ENCODE data around the gene PIM1.

The PIM1 gene

DNA sequence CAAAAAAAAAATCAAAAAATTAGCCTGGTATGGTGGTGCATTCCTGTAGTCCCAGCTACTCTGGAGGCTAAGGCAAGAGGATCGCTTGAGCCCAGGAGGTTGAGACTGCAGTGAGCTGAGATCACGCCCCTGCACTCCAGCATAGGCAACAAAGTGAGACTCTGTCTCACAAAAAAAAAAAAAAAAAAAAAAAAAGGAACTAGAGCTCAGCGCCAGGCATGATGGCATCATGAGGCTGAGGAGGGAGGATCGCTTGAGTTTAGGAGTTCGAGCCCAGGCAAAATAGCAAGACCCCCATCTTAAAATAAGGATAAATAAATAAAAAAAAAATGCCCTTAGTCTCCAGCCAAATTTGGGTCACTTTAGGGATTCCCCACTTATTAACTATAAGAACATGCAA is 40.4 kb upstream of the PIM1 start:
- Histone ChIP-seq H3K27ac (no peak overlapping the region), H3K9ac (no peak overlapping the region)

GRCh38 chr6:37130704-37131103 is 39.2 kb upstream of the PIM1 start:
- Histone ChIP-seq H3K4me1 (no peaks in the 10 kb centered on the region), H3K27me3 (no peaks in the 10 kb centered on the region), H3K36me3 (no peaks in the 10 kb centered on the region), H3K9me3 (no peaks in the 10 kb centered on the region), H3K4me2 (no peak overlapping the region), H3K27ac (no peak overlapping the region), H4K20me1 (no peaks in the 10 kb centered on the region), H3K4me3 (no peak overlapping the region), H3K9ac (no peak overlapping the region)
- no peak for TF ChIP-seq Cebpa-rat (IDR thresholded peaks at IDR 0.05)

More for the DNA sequence above, 40.4 kb upstream of the PIM1 start:
- no peaks in the 10 kb centered on the region for H3K27me3 ChIP-seq
- no peaks in the 10 kb centered on the region for H3K4me1 ChIP-seq
- H3K4me3 ChIP-seq: no peak overlapping the region
- H3K36me3 ChIP-seq: no peaks in the 10 kb centered on the region
- no peak overlapping the region for H3K4me2 ChIP-seq
- no peaks in the 10 kb centered on the region for H3K9me3 ChIP-seq
- no peak for TF ChIP-seq Cebpa-rat (IDR thresholded peaks at IDR 0.05)
- no peaks in the 10 kb centered on the region for H4K20me1 ChIP-seq

GRCh38 chr6:37131104-37131959 is 38.6 kb upstream of the PIM1 start:
- no peak overlapping the region for H3K27ac ChIP-seq
- no peak overlapping the region for H3K4me3 ChIP-seq
- no peaks in the 10 kb centered on the region for H3K4me1 ChIP-seq
- no peak overlapping the region for H3K4me2 ChIP-seq
- H4K20me1 ChIP-seq: no peaks in the 10 kb centered on the region
- no peak overlapping the region for H3K9ac ChIP-seq
- no peaks in the 10 kb centered on the region for H3K9me3 ChIP-seq
- no peak for TF ChIP-seq Cebpa-rat (IDR thresholded peaks at IDR 0.05)
- H3K36me3 ChIP-seq: no peaks in the 10 kb centered on the region
- no peaks in the 10 kb centered on the region for H3K27me3 ChIP-seq

DNA sequence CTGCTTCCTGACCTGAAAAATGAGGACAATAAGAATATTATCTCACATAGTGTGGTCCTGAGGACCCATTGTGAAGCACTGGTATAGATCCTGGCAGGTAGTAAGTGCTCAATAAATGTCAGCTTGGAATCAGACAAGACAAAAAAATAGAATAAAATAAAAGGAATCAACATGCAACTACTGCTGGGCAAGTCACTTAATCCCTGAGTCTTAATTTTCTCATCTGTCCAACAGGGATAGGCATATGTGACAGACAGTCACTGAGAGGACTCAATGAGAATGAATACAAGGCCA is 38.0 kb upstream of the PIM1 start:
- Histone ChIP-seq H3K9ac (no peak overlapping the region), H3K27ac (no peak overlapping the region), H3K4me2 (no peak overlapping the region)

DNA sequence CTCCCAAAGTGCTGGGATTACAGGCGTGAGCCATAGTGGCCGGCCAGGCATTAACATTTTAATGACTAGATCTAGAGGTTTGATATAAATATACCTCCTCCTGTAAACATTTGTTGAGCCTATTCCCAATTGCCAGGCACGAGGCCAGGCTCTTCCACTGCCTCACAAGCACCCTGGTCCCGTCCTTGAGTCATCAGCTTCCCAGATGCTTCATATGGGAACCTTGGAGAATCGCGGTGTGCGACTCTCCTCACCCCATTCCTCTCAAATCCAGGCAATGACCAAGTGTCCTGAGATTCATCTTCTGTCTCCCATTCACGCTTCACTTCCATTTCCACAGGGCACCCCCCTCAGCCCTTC is 35.9 kb upstream of the PIM1 start:
- no peak overlapping the region for H3K4me2 ChIP-seq
- no peak for TF ChIP-seq Cebpa-rat (IDR thresholded peaks at IDR 0.05)
- H3K36me3 ChIP-seq: no peaks in the 10 kb centered on the region
- no peak overlapping the region for H3K27ac ChIP-seq
- H3K9ac ChIP-seq: no peak overlapping the region
- no peaks in the 10 kb centered on the region for H4K20me1 ChIP-seq
- H3K4me1 ChIP-seq: no peaks in the 10 kb centered on the region
- H3K4me3 ChIP-seq: no peak overlapping the region
- no peaks in the 10 kb centered on the region for H3K9me3 ChIP-seq
- no peaks in the 10 kb centered on the region for H3K27me3 ChIP-seq

More for the DNA sequence above, 38.0 kb upstream of the PIM1 start:
- Histone ChIP-seq H3K9me3 (no peaks in the 10 kb centered on the region), H3K27me3 (no peaks in the 10 kb centered on the region), H3K36me3 (no peaks in the 10 kb centered on the region), H3K4me1 (no peaks in the 10 kb centered on the region), H4K20me1 (no peaks in the 10 kb centered on the region), H3K4me3 (no peak overlapping the region)
- no peak for TF ChIP-seq Cebpa-rat (IDR thresholded peaks at IDR 0.05)

DNA sequence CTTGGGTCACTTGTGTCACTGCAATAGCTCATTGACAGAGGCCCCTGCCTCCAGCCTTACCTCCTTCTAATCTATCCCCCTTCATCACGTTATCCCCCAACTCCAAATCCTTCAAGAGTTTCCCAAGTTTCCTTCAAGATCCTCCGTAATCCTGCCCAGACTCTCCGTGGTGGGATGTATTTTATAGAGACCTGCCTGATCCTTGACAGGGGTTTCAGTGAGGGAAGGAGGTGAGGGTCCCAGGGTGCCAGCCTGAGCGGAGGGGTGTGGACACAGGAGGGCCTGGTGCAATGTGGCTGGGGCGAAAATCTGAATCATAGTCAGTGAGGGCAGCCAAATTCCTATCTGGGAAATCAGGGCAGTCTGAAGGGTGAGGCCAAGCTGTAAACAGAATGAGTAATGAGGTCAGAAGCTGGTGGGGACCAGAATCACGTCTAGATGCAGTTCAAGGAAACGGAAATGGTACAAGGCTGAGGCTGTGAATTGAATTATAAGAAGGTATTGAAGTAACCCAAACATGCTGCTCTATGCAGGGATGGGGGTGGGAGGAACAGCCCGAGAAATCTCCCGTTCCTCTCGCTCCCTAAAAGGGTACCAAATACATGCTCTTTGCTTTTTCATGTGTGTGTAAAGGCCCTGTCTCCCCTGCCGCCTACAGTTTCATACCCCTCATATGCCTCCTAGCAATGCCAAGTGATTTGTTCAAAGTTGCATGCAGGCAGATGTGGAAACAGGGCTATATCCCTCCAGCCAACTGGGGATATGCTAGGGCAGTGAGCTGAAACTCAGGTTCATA is 35.4 kb upstream of the PIM1 start:
- Histone ChIP-seq H3K4me3 (no peak overlapping the region), H3K9ac (no peak overlapping the region), H4K20me1 (no peaks in the 10 kb centered on the region), H3K36me3 (no peaks in the 10 kb centered on the region), H3K4me2 (no peak overlapping the region), H3K27ac (no peak overlapping the region), H3K9me3 (no peaks in the 10 kb centered on the region), H3K4me1 (no peaks in the 10 kb centered on the region), H3K27me3 (no peaks in the 10 kb centered on the region)
- no peak for TF ChIP-seq Cebpa-rat (IDR thresholded peaks at IDR 0.05)

- no peak overlapping the region for H3K9ac ChIP-seq
- no peaks in the 10 kb centered on the region for H3K27me3 ChIP-seq
- no peaks in the 10 kb centered on the region for H3K36me3 ChIP-seq
- H3K4me3 ChIP-seq: no peak overlapping the region
- no peaks in the 10 kb centered on the region for H3K4me1 ChIP-seq
- no peak overlapping the region for H3K27ac ChIP-seq
- H4K20me1 ChIP-seq: no peaks in the 10 kb centered on the region
- no peaks in the 10 kb centered on the region for H3K9me3 ChIP-seq
- TF ChIP-seq Cebpa-rat (IDR thresholded peaks at IDR 0.05): no peak
- no peak overlapping the region for H3K4me2 ChIP-seq
These were observed 33.9 kb upstream of the PIM1 start for GRCh38 chr6:37135835-37136694.

DNA sequence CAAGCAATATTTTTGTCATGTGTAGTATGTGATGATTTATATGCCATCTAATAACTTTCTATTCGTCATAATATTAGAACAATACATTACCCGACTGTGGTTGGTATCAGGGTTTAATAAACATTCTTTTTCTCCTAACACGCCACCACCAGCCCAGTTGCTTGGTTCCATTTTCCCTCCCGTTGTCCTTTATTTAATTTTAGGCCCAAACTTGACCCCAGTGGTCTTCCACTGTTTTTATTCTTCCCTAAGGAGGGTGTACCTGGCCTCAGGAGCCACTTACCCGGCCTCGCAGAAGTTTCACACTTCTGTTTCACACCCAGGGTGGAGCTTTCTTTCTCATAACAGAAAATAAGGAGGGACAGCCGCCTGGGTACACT is 33.1 kb upstream of the PIM1 start:
- no peak for TF ChIP-seq Cebpa-rat (IDR thresholded peaks at IDR 0.05)
- Histone ChIP-seq H3K27ac (no peak overlapping the region), H3K9me3 (no peaks in the 10 kb centered on the region), H3K36me3 (no peaks in the 10 kb centered on the region), H3K9ac (no peak overlapping the region), H3K27me3 (no peaks in the 10 kb centered on the region), H4K20me1 (no peaks in the 10 kb centered on the region), H3K4me1 (no peaks in the 10 kb centered on the region), H3K4me2 (no peak overlapping the region), H3K4me3 (no peak overlapping the region)

GRCh38 chr6:37137201-37138090 is 32.5 kb upstream of the PIM1 start:
- H3K4me1 ChIP-seq: no peaks in the 10 kb centered on the region
- H3K9ac ChIP-seq: no peak overlapping the region
- no peaks in the 10 kb centered on the region for H3K27me3 ChIP-seq
- no peaks in the 10 kb centered on the region for H4K20me1 ChIP-seq
- H3K4me2 ChIP-seq: no peak overlapping the region
- no peak overlapping the region for H3K27ac ChIP-seq
- no peaks in the 10 kb centered on the region for H3K9me3 ChIP-seq
- H3K36me3 ChIP-seq: no peaks in the 10 kb centered on the region
- H3K4me3 ChIP-seq: no peak overlapping the region
- TF ChIP-seq Cebpa-rat (IDR thresholded peaks at IDR 0.05): no peak
